SK-N-DZ (cell line): ENCODE data around the gene CCL22.
A peak's percentile ranks its signal among the peaks of the same experiment; 100 is the strongest.
"Not testable (repeated sequence)": the region's sequence is repeated elsewhere in the genome, so short reads cannot be mapped to it uniquely, and the experiment has no call there.

Source experiments
- DNase-seq: peaks from one replicate; pipeline ENCODE4 v3.0.0-alpha.2; 2015; ENCODE audit warnings: low spot score
- small RNA-seq, 2 experiments: library from RNA; depleted of rRNA; stranded (forward); fragments of <200 nt; gene quantifications; one replicate each; pipeline ENCODE3, GENCODE V24; 2014

The CCL22 gene

DNA sequence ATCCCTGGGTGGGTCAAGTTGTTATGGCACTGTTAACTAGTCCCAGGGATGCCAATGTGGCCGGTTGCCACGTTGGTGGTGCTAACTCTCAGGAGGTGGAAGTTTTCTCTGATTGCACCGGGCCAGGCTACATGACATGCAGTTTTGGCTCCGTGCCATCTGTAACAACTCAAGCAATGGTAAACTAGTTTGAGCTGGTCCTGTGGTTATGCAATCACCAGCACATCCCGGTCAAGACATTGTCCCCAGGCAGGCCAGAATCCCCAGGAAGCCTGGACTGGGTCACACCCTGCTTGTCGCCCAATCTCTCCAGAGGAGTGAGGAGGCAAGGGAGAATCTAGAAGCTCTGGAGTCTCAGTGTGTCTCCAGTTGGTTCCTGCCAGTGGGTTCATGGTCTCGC, 35.9 kb downstream of the CCL22 start:
- DNase-seq: no peak

DNA sequence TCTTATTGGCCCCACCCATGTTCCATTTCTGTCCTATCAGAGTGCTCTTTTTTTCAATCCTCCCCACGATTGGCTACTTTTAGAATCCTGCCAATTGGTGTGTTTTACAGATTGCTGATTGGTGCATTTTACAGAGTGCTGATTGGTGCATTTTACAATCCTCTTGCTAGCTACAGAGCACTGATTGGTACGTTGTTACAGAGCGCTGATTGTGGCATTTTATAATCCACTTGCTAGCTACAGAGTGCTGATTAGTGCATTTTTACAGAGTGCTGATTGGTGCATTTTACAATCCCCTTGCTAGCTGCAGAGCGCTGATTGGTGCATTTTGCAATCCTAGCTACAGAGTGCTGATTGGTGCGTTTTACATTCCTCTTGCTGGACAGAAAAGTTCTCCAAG, 36.4 kb downstream of the CCL22 start:
- DNase-seq: no peak

DNA sequence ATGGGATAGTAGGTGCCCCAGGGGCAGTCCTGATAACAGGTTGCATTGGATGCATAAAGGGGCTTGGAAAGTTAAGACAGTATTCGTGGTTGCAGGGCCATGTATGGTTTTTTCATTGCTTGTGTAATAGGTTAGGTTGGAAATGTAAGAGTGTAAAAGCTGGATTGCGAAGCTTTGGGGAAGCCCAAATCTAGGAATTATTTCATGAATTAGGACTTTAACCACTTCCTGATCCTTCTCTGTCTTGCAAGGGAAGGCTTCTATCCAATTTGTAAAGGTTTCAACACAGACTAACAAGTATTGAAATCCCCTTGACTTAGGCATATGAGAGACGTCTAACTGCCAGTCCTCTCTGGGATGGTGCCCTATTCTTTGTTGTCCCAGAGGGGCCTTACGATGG, 38.2 kb downstream of the CCL22 start:
- DNase-seq: no peak

DNA sequence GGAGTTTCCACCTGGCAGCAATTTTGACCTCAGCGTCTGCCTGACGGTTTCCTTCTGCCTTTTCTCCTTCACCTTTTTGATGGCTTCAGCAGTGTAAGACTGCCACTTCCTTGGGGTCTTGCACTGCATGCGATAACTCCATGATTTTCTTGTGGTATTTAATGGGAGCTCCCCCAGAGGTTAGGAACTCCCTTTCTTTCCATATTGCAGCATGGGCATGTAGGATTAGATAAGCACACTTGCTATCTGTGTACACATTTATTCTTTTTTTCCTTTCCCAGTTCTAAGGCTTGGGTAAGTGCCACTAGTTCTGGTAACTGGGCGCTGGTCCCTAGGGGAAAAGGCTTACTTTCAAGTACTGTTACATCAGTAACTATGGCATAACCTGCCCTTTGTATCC, 38.9 kb downstream of the CCL22 start:
- not testable (repeated sequence) for DNase-seq

DNA sequence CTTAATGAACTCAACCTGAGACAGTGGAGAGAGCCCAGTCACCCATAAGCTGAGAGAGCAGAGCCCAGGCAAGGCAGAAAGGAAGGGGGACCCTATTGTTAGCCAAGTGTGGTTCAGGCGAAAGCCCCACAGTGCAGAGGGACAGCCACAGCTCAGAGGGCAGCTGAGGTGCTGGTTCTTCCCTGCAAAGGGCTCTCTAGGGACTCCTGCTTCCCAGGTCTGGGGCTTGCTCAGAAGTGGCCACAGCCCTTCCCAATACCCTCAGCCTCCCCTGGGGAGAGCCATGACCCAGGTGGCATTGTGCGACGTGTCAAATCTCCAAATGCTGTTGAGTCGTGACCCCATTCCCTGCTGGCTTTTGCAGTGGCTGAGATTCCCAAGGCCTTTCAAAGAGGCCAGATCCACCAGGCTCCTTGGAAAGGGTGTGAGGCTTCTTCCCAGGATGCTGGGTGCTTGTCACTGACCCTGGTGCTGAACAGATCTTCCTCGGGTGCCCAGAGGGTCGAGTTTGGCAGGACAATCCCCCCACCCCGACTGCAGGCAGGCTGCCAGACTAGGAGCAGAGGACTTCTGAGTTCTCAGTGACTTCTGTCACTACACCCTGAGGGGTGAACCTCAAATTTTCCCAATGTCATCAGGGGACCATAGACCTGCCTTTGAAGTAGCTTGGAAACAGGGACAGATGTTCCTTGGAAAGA, 43.5 kb downstream of the CCL22 start:
- no peak for DNase-seq

DNA sequence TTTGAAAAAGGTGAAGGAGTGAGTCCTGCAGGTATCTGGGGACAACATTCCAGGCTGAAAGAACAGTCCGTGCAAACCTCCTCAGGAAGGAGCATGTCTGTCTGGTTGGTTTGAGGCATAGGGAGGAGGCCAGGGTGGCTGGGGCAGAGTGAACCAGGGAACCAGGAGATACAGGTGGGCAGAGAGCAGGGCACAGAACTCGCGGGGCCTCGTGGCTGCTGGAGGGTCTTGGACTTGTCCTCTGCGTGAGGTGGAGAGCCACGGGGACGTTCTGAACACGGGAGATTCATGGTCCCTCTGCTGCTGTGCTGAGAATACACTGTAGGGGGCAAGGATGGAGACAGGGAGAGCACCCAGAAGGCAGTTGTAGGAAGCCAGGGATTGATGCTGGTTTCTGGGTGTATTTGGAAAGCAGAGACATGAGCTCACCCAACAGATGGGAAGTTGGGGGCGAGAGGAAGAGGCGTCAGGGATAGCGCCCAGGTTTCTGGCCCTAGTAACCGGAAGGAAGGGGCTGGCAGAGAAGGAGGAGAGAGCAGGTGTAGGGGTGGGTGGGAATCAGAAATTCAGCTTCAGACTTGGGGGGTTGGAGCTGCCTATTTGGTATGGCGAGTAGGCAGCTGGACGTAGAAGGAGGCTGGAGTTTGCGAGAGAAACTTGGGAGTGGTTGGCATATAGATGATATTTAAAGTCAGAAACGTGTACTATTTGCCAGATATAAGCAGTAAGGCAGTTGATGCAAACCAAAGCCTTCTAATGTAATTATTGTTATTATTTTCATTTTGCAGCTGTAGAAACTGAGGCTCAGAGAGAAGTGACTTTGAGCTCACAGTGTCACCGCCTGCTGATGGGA, 45.6 kb downstream of the CCL22 start, which contains the start of gene CCL17:
CCL17 (plus strand) TSS at position 803 of the 853 bp plus-strand sequence. CDS start 9,166 bp downstream, outside the sequence.
- no peak for DNase-seq

DNA sequence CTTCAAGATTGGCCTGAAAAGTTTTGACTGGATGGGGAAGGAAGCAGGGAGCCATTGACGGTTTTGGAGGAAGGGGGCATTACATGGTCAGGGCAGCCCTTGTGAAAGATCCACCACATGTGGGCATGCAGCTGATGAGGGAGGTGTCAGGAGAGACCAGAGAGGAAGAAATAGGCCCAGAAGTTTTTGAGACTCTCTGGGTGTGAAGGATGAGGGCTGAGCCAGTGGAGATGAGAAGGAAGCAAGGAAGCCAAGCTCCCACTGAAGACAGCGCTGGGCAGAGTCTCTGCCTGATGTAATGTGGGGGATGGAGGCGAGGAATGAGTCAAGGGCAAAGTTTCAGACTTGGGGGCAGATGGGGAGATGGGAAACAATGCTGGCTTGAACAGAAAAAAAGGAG, 46.5 kb downstream of the CCL22 start:
- DNase-seq: no peak

DNA sequence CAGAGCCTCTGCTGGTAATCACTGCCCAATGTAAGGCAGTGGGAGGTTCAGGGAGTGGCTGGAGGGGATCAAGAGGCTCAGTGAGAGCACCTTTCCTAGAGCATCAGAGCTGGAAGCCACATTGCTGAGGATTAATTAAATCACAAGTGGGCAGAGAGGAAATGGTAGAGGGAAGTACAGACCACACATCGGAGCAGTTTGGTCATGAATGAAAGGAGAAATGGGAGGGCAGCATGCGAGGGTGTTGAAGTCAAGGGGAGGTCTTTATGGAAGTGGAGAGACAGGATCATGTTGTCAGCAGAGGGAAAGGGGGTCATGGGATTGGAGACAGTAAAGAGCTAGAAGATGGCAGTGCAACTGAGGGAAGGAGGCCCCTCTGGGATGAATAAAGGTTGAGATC, 48.3 kb downstream of the CCL22 start:
- no peak for DNase-seq

DNA sequence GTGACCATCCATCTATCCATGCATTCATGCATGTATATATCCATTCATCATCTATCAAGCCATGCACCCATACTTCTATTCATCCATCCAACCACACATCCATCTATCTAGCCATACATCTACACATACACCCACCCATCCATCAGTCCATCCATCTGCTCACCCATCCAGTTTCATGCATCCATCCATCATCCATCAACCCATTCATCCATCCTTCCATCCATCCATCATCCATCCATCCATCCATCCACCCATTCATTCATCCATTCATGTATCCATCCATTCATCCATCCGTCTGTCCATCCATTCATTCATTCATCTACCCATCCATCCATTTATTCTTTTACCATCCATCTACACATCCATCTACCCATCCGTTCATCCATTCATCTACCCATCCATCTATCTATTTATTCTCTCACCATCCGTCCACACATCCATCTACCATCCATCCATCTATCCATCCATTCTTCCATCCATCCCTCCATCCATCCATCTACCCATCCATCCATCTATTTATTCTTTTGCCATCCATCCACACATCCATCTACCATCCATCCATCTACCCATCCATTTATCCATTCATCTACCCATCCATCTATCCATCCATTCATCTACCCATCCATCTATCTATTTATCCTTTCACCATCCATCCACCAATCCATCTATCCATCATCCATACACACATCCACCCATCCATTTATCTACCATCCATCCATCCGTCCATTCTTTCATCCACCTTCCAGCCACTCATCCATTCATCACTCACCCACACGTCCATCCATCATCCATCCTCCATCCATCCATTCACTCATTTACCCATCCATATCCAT, 49.2 kb downstream of the CCL22 start:
- no peak for DNase-seq

DNA sequence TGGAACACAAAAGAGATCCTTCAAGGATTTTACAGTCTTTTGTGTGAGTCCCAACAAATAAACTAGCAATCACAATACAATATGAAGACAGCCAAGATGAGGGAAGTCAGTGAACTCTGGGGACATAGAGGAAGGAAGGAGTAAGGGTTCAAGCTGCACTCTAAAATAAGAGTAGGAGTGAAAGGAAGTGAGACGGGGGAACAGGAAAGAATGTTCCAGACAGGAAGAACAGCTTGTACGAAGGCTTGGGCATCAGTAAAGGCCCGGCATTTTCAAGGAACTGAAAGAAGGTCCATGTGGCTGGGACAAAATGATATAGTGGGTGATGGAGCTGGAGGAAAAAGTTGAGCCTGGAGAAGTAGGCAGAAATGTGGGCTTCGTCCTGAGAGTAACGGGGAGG, 50.5 kb downstream of the CCL22 start:
- DNase-seq: no peak

DNA sequence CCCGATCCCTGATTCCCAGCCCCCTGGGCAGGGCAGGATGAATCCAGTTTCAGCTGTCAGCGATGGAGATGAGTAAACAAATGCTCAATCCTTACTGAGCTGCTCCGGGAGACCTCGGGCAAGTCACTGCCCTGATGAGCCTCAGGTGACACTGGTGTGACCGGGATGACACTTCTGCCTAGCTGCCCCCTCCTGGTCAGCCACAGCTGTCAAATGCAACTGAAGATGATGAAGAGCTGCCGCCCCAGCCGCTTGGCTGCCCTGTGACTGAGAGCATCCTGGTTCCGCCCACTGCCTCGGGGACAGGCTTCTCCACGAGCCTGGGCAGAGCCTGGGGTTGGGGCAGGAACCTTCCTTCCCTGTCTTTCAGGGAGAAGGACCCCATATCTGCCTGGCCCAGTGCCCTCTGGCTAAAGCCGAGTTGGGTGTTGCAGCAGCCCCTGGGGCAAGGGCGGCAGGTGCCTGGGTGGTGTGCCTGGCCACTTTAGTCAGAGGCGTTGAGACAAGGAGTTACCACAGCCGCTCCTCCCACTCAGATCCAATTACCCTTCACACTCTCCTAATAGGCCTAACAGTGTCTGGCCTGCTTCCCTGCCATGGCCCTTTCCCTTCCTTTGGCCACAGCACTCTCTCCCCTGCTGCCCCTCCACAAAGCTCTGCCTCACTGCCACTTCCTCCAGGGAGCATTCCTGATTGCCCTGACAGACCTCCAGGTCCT, 51.4 kb downstream of the CCL22 start:
- DNase-seq: peak; percentile 51

DNA sequence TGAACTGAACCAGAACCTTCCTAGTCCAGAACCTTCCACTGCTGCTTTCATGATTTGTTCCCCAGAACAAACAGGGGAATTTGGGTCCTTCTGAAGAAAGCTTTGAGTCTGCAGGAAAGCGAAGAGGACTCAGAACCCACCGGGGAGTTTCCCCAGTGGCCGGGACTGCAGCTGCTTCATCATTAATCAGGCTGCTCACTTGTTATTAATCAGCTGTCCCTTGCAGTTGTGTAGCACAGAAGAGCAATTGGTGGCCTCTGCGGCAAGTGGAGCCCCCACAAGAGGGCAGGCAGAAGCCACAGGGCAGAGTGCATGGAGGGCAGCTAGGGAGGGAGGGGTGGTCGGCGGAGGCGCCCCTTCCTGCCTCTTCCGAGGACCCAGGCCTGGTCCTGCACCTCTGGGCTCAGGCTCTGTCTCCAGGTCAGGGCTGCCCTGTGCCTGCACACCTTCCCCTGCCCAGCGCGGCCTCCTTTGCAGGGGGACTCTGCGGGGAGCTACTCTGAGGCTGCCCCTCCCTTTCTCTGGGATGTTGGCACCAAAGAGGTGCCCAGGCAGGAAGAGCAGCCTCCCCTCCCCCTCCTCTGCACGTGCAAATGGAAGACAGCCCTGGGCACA, 52.9 kb downstream of the CCL22 start:
- DNase-seq: no peak

DNA sequence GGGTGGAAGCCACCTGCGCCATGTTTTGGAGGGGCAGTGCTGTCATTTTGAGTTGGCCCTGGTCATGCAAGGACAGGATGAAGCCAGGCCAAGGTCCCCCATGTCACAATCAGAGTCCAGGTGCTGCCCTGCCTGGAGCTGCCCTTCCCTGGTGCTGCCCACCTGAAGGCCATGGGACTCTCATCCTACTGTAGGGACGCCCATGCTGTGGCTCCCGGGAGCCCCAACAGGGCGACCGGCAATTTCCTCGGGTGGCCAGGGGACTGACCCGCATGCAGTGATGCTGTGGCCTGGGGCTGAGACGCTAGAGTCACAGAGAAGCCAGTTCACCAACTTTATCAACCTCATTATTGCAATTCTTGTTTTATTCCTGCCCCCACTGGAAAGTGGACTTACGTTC, 54.0 kb downstream of the CCL22 start:
- DNase-seq: no peak

DNA sequence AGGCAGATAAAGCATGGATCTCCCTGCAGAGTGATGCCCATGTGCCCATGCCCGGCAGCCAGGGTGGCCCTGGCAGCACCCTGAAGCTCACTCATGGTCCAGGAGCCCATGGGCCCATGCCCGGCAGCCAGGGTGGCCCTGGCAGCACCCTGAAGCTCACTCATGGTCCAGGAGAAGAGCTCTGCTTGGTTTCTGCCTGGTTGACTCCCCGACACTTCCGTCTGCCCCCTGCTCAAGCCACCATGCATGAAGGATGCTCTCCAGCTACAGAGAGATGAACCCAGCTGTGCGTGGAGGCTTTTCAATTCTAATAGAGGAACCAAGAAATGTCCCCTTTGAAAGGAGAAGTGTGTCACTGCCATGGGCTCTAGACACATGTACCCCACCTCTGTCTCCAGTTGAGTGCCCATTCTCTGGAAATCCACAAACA, 54.7 kb downstream of the CCL22 start:
- no peak for DNase-seq

DNA sequence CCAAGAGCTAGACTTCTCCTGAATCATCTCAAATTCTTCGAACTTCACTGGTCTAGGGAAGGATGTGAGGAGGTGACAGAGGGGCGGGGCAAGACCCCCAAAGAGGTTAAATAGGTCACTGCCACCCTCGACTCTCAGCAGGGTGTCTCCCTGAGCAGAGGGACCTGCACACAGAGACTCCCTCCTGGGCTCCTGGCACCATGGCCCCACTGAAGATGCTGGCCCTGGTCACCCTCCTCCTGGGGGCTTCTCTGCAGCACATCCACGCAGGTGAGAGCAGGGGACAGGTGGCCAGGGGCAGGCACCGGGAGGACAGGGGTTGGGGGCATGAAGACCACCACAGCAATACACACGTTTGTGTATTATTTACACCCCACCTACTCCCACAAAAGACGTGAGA, 55.1 kb downstream of the CCL22 start:
- no peak for DNase-seq

Small RNA genes within 50 kb of the gene (small RNA-seq; reads per million reads assigned to genes)
- gene AC108081.1: 0 reads per million in 2 experiments
